Cardiac septum (tissue), 1 donor: ENCODE data around the gene ST3GAL3. TPM values are rescaled to one million over a fixed set of nuclear protein-coding genes. Genes with fewer than 3 reads are reported as not detected.
"Not testable (repeated sequence)": the region's sequence is repeated elsewhere in the genome, so short reads cannot be mapped to it uniquely, and the experiment has no call there.

Experiments used
- DNase-seq: peaks from one replicate; pipeline ENCODE4 v3.0.0-alpha.2; 2020; ENCODE audit warnings: low spot score
- intact Hi-C: fragments of 100-400 bp; cut with DNase I; formaldehyde crosslinking; loops from one replicate; pipeline ENCODE4 v1.14.0; 2022
- total RNA-seq: library from RNA; stranded (reverse); fragmentation: NEBNext Ultra II Directional; extraction: Animal tissue kit (Norgen Biotek cat#: 25700); gene quantifications from one replicate; pipeline ENCODE4 v1.2.1, GENCODE V29; 2021
- donor health status: DM: no; HTN: no; CAD: no.

The ST3GAL3 gene
- total RNA-seq, 1 donor from 2014 or later, result 30.1 TPM

- no peak for DNase-seq
- intact Hi-C loops, result no loop called here
These were observed 98.0 kb downstream of the ST3GAL3 start for GRCh38 chr1:43805340-43805739.

GRCh38 chr1:43806183-43806582 lies 98.8 kb downstream of the ST3GAL3 start:
- DNase-seq, result no peak
- intact Hi-C loops, result no loop called here

- intact Hi-C loops, result no loop called here
- DNase-seq, result no peak
These were observed 101.8 kb downstream of the ST3GAL3 start for GRCh38 chr1:43809097-43809673.

- no peak for DNase-seq
- intact Hi-C loops, result no loop called here
These were observed 105.2 kb downstream of the ST3GAL3 start for GRCh38 chr1:43812579-43812978.

GRCh38 chr1:43814401-43814800 lies 107.1 kb downstream of the ST3GAL3 start:
- intact Hi-C loops, result no loop called here
- no peak for DNase-seq

- intact Hi-C loops, result no loop called here
- DNase-seq, result no peak
These were observed 110.1 kb downstream of the ST3GAL3 start for GRCh38 chr1:43817304-43817939.

- intact Hi-C loops, result no loop called here
- no peak for DNase-seq
These were observed 111.4 kb downstream of the ST3GAL3 start for GRCh38 chr1:43818691-43819090.

GRCh38 chr1:43819357-43819756 lies 112.0 kb downstream of the ST3GAL3 start:
- no peak for DNase-seq
- intact Hi-C loops, result no loop called here

GRCh38 chr1:43821471-43821870 lies 114.1 kb downstream of the ST3GAL3 start:
- intact Hi-C loops, result no loop called here
- DNase-seq, result no peak

- no peak for DNase-seq
- intact Hi-C loops, result no loop called here
These were observed 114.8 kb downstream of the ST3GAL3 start for GRCh38 chr1:43822040-43822690.

GRCh38 chr1:43824795-43825194 lies 117.5 kb downstream of the ST3GAL3 start:
- intact Hi-C loops, result no loop called here
- DNase-seq, result no peak

- no peak for DNase-seq
- intact Hi-C loops, result no loop called here
These were observed 121.2 kb downstream of the ST3GAL3 start for GRCh38 chr1:43828574-43828973.

- intact Hi-C loops, result no loop called here
- DNase-seq, result no peak
These were observed 123.5 kb downstream of the ST3GAL3 start for GRCh38 chr1:43830802-43831201.

GRCh38 chr1:43831851-43832250 lies 124.5 kb downstream of the ST3GAL3 start:
- intact Hi-C loops, result no loop called here
- no peak for DNase-seq

- intact Hi-C loops, result no loop called here
- no peak for DNase-seq
These were observed 124.9 kb downstream of the ST3GAL3 start for GRCh38 chr1:43832255-43832654.

GRCh38 chr1:43832998-43833397 lies 125.7 kb downstream of the ST3GAL3 start:
- no peak for DNase-seq
- intact Hi-C loops, result no loop called here

GRCh38 chr1:43833902-43834279 lies 126.6 kb downstream of the ST3GAL3 start:
- DNase-seq, intact Hi-C loops: not testable (repeated sequence)

GRCh38 chr1:43834280-43835081 lies 127.1 kb downstream of the ST3GAL3 start:
- DNase-seq, result no peak
- intact Hi-C loops, result no loop called here

- DNase-seq, result no peak
- intact Hi-C loops, result no loop called here
These were observed 128.0 kb downstream of the ST3GAL3 start for GRCh38 chr1:43835082-43836021.
